HepG2 (cell line): ENCODE measurements around the gene ENKUR. TPM values are rescaled to one million over a fixed set of nuclear protein-coding genes. Genes with fewer than 3 reads are reported as not detected.

Experiments used
- ATF7 ChIP-seq, 2 experiments: fragments of 450-650 bp in 1 of 2; sonication (generic) in 1 of 2; formaldehyde crosslinking in 1 of 2; IDR thresholded peaks; 2 replicates each; pipeline versions ENCODE4 v1.4.0 to v1.6.1; 2016 to 2020; ENCODE audit warnings: antibody characterized with exemption in 1 of 2, mild to moderate bottlenecking in 1 of 2, missing genetic modification reagents in 1 of 2
- MEIS2 ChIP-seq: sonication (generic); formaldehyde crosslinking; IDR thresholded peaks from 2 replicates; pipeline ENCODE4 v1.9.0; 2021; ENCODE audit warnings: mild to moderate bottlenecking, missing genetic modification reagents
- SOX5 ChIP-seq: IDR thresholded peaks from 2 replicates; pipeline ENCODE4 v1.6.1; 2016; ENCODE audit warnings: borderline replicate concordance
- SRSF4 ChIP-seq: fragments of 200-400 bp; formaldehyde crosslinking; IDR thresholded peaks from one replicate; pipeline ENCODE4 v1.6.1; 2018; ENCODE audit warnings: mild to moderate bottlenecking, low read depth, low read length, moderate library complexity; ENCODE audit not compliant: poor library complexity, severe bottlenecking
- ZNF34 ChIP-seq: sonication (generic); formaldehyde crosslinking; IDR thresholded peaks from 2 replicates; pipeline ENCODE4 v1.4.0; 2020; ENCODE audit warnings: mild to moderate bottlenecking, missing genetic modification reagents, borderline replicate concordance
- ZNF543 ChIP-seq: sonication (generic); formaldehyde crosslinking; IDR thresholded peaks from 2 replicates; pipeline ENCODE4 v1.4.0; 2020; ENCODE audit warnings: mild to moderate bottlenecking, missing genetic modification reagents
- ZNF564 ChIP-seq: sonication (generic); formaldehyde crosslinking; IDR thresholded peaks from 2 replicates; pipeline ENCODE4 v1.8.1; 2023; ENCODE audit warnings: mild to moderate bottlenecking, missing genetic modification reagents
- ZNF772 ChIP-seq: sonication (generic); formaldehyde crosslinking; IDR thresholded peaks from 2 replicates; pipeline ENCODE4 v1.5.0; 2020; ENCODE audit warnings: mild to moderate bottlenecking, missing genetic modification reagents
- polyA plus RNA-seq, 8 experiments: library from polyadenylated mRNA; depleted of rRNA in 3 of 8; stranded (reverse) in 7 of 8; unstranded in 1 of 8; fragments of >200 nt; fragmentation: Illumina TruSeq in 4 of 8; extraction: Trizol in 4 of 8; gene quantifications; 2 replicates each; pipeline versions ENCODE4 v1.2.1 to v1.2.3, GENCODE V29; 2011 to 2016; ENCODE audit warnings: low read depth in 4 of 8, missing spikeins in 1 of 8, mixed read lengths in 1 of 8; ENCODE audit not compliant: insufficient read depth in 1 of 8
- small RNA-seq, 3 experiments: library from RNA; depleted of rRNA; stranded (forward); fragments of <200 nt; gene quantifications; one replicate each; pipeline ENCODE3, GENCODE V24; 2012; ENCODE audit warnings: low read depth in 2 of 3, low replicate concordance in 1 of 3; ENCODE audit not compliant: insufficient read length in 3 of 3, insufficient read depth in 2 of 3
- total RNA-seq, 5 experiments: library from RNA; depleted of rRNA; stranded (reverse); fragments of >200 nt; fragmentation: Illumina TruSeq; extraction: Trizol; gene quantifications; 2 replicates each; pipeline ENCODE4 v1.2.3, GENCODE V29; 2016; ENCODE audit warnings: low read depth in 1 of 5
- TF ChIP-seq, protein P1 (sequence below): sonication (generic); formaldehyde crosslinking; IDR thresholded peaks from 2 replicates; pipeline ENCODE4 v1.4.0; 2020; ENCODE audit warnings: missing genetic modification reagents, borderline replicate concordance
- TF ChIP-seq, protein P2 (sequence below): sonication (generic); formaldehyde crosslinking; conservative IDR thresholded peaks from 2 replicates; pipeline ENCODE4 v1.4.0; 2020; ENCODE audit warnings: missing genetic modification reagents
- TF ChIP-seq, protein P3 (sequence below): sonication (generic); formaldehyde crosslinking; IDR thresholded peaks from 2 replicates; pipeline ENCODE4 v1.5.0; 2020; ENCODE audit warnings: mild to moderate bottlenecking, low read depth, missing genetic modification reagents, borderline replicate concordance
- TF ChIP-seq, protein P4 (sequence below): sonication (generic); formaldehyde crosslinking; IDR thresholded peaks from 2 replicates; pipeline ENCODE4 v1.5.0; 2020; ENCODE audit warnings: mild to moderate bottlenecking, missing genetic modification reagents
- TF ChIP-seq, protein P5 (sequence below): IDR thresholded peaks from 2 replicates; pipeline ENCODE4 v1.6.1; 2016; ENCODE audit warnings: missing genetic modification reagents, missing compliant biosample characterization

Gene ENKUR
- total and polyA plus RNA-seq, 2 of the 13 experiments (the other 11 are each of a cell fraction or from before 2014, with no cell fraction given), result 0.15 TPM

DNA sequence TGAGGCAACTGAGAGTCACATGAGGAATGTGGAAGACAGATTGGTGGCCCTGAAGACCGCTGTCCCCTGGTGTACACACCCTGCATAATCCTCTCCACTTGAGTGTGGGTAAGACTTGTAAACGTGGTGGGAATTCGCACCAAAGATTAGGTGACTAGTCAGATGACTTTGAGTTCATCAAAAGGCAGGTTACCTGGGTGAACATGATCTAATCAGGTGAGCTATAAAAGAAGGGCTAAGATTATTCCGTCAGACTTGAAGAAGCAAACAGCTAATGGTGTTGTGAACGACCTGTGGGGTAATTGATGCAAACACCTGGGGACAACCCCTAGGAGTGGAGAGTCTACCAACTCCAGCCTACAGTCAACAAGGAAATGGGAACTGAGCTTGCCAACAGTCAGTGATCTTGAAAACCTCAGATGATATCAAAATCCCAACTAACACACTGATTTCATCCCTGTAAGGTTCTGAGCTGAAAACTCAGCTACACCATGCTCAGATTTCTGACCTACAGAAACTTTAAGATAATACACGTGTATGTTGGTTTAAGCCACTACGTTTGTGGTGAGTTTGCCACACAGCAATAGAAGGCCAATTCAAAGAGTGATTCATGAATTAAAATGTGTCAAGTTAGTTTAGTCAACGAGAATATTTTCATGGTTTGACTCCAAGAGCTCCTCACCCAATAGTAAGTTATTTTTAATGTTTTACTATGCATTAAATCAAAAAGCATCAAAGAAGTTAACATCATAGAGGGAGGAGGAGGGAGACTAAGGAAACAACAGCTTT lies 80.3 kb downstream of the ENKUR start (continued):
- TF ChIP-seq, protein P1, sequence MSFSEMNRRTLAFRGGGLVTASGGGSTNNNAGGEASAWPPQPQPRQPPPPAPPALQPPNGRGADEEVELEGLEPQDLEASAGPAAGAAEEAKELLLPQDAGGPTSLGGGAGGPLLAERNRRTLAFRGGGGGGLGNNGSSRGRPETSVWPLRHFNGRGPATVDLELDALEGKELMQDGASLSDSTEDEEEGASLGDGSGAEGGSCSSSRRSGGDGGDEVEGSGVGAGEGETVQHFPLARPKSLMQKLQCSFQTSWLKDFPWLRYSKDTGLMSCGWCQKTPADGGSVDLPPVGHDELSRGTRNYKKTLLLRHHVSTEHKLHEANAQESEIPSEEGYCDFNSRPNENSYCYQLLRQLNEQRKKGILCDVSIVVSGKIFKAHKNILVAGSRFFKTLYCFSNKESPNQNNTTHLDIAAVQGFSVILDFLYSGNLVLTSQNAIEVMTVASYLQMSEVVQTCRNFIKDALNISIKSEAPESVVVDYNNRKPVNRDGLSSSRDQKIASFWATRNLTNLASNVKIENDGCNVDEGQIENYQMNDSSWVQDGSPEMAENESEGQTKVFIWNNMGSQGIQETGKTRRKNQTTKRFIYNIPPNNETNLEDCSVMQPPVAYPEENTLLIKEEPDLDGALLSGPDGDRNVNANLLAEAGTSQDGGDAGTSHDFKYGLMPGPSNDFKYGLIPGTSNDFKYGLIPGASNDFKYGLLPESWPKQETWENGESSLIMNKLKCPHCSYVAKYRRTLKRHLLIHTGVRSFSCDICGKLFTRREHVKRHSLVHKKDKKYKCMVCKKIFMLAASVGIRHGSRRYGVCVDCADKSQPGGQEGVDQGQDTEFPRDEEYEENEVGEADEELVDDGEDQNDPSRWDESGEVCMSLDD (CRISPR knock-in tag), result no peak
- TF ChIP-seq, protein P2, sequence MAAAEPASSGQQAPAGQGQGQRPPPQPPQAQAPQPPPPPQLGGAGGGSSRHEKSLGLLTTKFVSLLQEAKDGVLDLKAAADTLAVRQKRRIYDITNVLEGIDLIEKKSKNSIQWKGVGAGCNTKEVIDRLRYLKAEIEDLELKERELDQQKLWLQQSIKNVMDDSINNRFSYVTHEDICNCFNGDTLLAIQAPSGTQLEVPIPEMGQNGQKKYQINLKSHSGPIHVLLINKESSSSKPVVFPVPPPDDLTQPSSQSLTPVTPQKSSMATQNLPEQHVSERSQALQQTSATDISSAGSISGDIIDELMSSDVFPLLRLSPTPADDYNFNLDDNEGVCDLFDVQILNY (CRISPR knock-in tag), result no peak
- TF ChIP-seq ZNF34 (CRISPR knock-in tag), result no peak
- TF ChIP-seq ZNF543 (CRISPR knock-in tag), result no peak
- TF ChIP-seq SOX5 (CRISPR knock-in tag), result no peak
- TF ChIP-seq ZNF772, result no peak
- TF ChIP-seq, protein P3, sequence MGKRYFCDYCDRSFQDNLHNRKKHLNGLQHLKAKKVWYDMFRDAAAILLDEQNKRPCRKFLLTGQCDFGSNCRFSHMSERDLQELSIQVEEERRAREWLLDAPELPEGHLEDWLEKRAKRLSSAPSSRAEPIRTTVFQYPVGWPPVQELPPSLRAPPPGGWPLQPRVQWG (CRISPR knock-in tag), result no peak
- TF ChIP-seq ZNF564, result no peak
- no peak for TF ChIP-seq ATF7 (IDR thresholded peaks at IDR 0.05)
- TF ChIP-seq ATF7 (CRISPR knock-in tag; IDR thresholded peaks at IDR 0.05), result no peak
- no peak for TF ChIP-seq MEIS2 (CRISPR knock-in tag)
- TF ChIP-seq, protein P4, sequence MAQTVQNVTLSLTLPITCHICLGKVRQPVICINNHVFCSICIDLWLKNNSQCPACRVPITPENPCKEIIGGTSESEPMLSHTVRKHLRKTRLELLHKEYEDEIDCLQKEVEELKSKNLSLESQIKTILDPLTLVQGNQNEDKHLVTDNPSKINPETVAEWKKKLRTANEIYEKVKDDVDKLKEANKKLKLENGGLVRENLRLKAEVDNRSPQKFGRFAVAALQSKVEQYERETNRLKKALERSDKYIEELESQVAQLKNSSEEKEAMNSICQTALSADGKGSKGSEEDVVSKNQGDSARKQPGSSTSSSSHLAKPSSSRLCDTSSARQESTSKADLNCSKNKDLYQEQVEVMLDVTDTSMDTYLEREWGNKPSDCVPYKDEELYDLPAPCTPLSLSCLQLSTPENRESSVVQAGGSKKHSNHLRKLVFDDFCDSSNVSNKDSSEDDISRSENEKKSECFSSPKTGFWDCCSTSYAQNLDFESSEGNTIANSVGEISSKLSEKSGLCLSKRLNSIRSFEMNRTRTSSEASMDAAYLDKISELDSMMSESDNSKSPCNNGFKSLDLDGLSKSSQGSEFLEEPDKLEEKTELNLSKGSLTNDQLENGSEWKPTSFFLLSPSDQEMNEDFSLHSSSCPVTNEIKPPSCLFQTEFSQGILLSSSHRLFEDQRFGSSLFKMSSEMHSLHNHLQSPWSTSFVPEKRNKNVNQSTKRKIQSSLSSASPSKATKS (CRISPR knock-in tag), result no peak
- TF ChIP-seq SRSF4, result no peak
- TF ChIP-seq, protein P5, sequence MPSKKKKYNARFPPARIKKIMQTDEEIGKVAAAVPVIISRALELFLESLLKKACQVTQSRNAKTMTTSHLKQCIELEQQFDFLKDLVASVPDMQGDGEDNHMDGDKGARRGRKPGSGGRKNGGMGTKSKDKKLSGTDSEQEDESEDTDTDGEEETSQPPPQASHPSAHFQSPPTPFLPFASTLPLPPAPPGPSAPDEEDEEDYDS, result no peak

Small RNA genes lying within 50 kb of the gene (small RNA-seq; reads per million reads assigned to genes)
- 0 reads per million in 3 experiments for gene AL512598.1

Other genes with a start within 250 kb of the ENKUR start
- not detected in 2 replicates for gene PRTFDC1, start 63.6 kb downstream of the ENKUR start, total RNA-seq (2016; rRNA removed; fragmentation: Illumina TruSeq; extraction: Trizol)
- not detected in 2 replicates for gene PRTFDC1, start 63.6 kb downstream of the ENKUR start, polyA plus RNA-seq (2011; rRNA removed)
- gene THNSL1, start 454 bp upstream of the ENKUR start, total RNA-seq (2016; rRNA removed; fragmentation: Illumina TruSeq; extraction: Trizol), result 3.8 and 7.3 TPM in 2 replicates
- 1.2 and 1.3 TPM in 2 replicates for gene THNSL1, start 454 bp upstream of the ENKUR start, polyA plus RNA-seq (2011; rRNA removed)
- gene GPR158, start 158.8 kb upstream of the ENKUR start, total RNA-seq (2016; rRNA removed; fragmentation: Illumina TruSeq; extraction: Trizol), result not detected in 2 replicates
- not detected in 2 replicates for gene GPR158, start 158.8 kb upstream of the ENKUR start, polyA plus RNA-seq (2011; rRNA removed)